ENCODE results near the gene ATP8A1. TPM values are rescaled to one million over a fixed set of nuclear protein-coding genes. Genes with fewer than 3 reads are reported as not detected.
"Not testable (repeated sequence)": the region's sequence is repeated elsewhere in the genome, so short reads cannot be mapped to it uniquely, and the experiment has no call there.

Gene ATP8A1
- total and polyA plus RNA-seq, 2 of the 4 experiments (the other 2 are of a cell fraction), result 0.12 to 0.36 TPM

DNA sequence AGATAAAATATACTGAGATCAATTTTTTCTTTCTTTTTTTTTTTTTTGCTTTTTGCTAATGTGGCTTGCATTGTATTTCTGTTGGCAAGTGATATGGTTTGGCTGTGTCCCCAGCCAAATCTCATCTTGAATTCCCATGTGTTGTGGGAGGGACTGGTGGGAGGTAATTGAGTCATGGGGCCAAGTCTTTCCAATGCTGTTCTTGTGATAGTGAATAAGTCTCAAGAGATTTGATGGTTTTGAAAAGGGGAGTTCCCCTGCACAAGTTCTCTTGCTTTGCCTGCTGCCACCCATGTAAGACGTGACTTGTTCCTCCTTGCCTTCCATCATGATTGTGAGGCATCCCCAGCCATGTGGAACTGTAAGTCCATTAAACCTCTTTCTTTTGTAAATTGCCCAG is 195.7 kb downstream of the ATP8A1 start:
- dilution Hi-C loops (cut with HindIII; ENCODE audit: low sequenced_read_pairs, unreplicated experiment); H2AK9ac ChIP-seq (replicated peaks; ENCODE audit: low read depth, low read length, poor library complexity); H3K23ac ChIP-seq (ENCODE audit: low read depth, low read length); ATAC-seq (ENCODE audit: low read depth); H2AK5ac ChIP-seq (ENCODE audit: low read depth, low read length); H2BK5ac ChIP-seq (ENCODE audit: low read depth, low read length, poor library complexity, severe bottlenecking); H3K14ac ChIP-seq (replicated peaks; ENCODE audit: low read depth, low read length); H3K9me1 ChIP-seq (ENCODE audit: insufficient read depth, low read length); H4K5ac ChIP-seq (ENCODE audit: low read depth, low read length); BruUV-seq (replicated peaks); H3K4me3 ChIP-seq (ENCODE audit: insufficient read depth, low read depth, low read length); H2BK15ac ChIP-seq (ENCODE audit: low read depth, low read length); H3K9me3 ChIP-seq (ENCODE audit: control insufficient read depth, insufficient read depth, low read length); H3K79me1 ChIP-seq (ENCODE audit: low read depth in 1 of 2, low read length in 2 of 2); in situ Hi-C loops (cut with MboI; ENCODE audit: low sequenced_read_pairs); POLR2A ChIA-PET (ENCODE audit: unreplicated experiment); intact Hi-C loops (cut with micrococcal nuclease); H4K91ac ChIP-seq (ENCODE audit: insufficient read depth, low read depth, low read length); H3K27me3 ChIP-seq (ENCODE audit: control insufficient read depth, insufficient read depth, low read length); H2BK120ac ChIP-seq (ENCODE audit: low read depth, low read length); H2AFZ ChIP-seq (replicated peaks; ENCODE audit: low read length, poor library complexity); H3K18ac ChIP-seq (ENCODE audit: low read depth, low read length); H3K4ac ChIP-seq (ENCODE audit: low read depth, low read length); H3K9ac ChIP-seq (ENCODE audit: low read depth, low read length); H3K56ac ChIP-seq (ENCODE audit: extremely low read depth, insufficient read depth, low read length); DNase-seq; H3K4me2 ChIP-seq (ENCODE audit: low read depth, low read length); H4K20me1 ChIP-seq (ENCODE audit: insufficient read depth, low read length); H3K27ac ChIP-seq (ENCODE audit: insufficient read depth, low read length); H3K36me3 ChIP-seq (ENCODE audit: control insufficient read depth, insufficient read depth, low read length); H3K4me1 ChIP-seq (ENCODE audit: control insufficient read depth, insufficient read depth, low read length); H4K8ac ChIP-seq (ENCODE audit: low read depth in 2 of 2, low read length in 2 of 2); H2BK20ac ChIP-seq (ENCODE audit: low read depth, low read length): not testable (repeated sequence)
- CTCF ChIA-PET, result interaction anchor here (0.6 kb wide), 1 partner anchor 44 kb away, joined by 3 read pairs; no protein-coding TSS in a partner anchor
- WGBS, 2 experiments (ENCODE audit: extremely low coverage in 2 of 2, insufficient read length in 1 of 2), result no CpG with 5 or more reads among the region's 1 CpG

Measured in IMR-90 (cell line).